ENCODE data around the gene MCCC2.

- TF ChIP-seq CTCF (IDR thresholded peaks at IDR 0.05; ENCODE audit: poor library complexity) (no peak), EZH2 (IDR thresholded peaks at IDR 0.05; ENCODE audit: borderline replicate concordance) (no peak), EZH2phosphoT487 (IDR thresholded peaks at IDR 0.05; ENCODE audit: low read depth, severe bottlenecking, unreplicated experiment) (no peak)
These were observed 53.3 kb downstream of the MCCC2 start for GRCh38 chr5:71640408-71640807.

All from hepatocyte (in vitro differentiated cells).